Measurements from ENCODE around the gene MYO18B.

MYO18B gene

DNA sequence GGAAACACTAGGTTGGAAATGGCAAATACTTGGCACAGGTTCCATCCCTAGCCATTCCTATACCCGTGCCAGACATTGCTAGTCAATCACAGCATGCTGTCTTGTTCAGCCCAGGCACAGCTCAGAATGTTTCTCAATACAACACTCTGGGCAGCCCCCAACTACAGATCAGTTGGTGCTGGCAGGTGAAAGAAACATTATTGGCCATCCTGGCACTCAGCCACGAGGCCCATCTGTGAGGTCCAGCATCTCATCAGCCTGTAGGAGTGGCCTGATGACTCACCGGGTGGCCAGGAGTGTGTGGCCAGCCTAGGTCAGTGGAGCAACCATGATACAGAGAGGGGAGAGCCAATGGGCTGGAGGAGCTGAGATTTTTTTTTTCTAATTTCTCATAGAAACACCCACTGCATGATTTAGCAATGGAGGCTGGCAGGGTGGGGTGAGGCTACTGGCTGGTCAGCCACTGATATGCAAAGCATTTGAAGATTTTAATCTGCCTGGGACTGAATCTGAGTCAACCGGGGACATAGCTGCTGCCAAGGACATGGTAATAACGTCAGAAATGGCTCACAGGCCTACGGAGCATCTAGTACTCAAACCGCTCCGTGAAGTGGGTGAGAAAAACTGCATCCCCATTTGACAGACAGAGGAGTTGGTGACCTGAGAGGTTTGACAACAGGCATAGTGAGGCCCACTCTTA is 5.4 kb downstream of the MYO18B start:
- in situ Hi-C loops (cut with MboI; ENCODE audit: low sequenced_read_pairs, unreplicated experiment): no loop called here
- no peak for DNase-seq (ENCODE audit: low spot score)
- no peak for TF ChIP-seq CTCF (IDR thresholded peaks at IDR 0.05; ENCODE audit: borderline replicate concordance, control extremely low read depth, extremely low read depth, insufficient read depth, missing control alignments)

DNA sequence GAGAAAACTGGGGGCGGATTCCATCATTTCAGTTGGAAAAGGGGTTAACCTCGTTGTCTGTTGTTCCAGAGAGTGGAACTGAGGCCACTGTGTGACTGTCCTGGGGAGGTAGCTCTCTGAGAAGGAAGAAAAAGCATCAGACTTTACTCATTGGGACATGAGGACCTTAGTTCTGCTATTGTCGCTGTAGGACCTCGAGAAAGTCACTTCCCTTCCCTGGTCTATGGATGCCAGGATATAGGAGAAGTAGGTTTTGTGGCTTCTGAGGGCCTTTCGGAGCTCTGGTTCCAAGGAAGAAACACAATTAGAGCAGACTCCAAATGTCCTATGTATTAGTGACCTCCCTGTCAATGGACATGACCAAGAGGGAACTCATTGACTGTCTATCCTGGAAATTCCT is 6.2 kb downstream of the MYO18B start:
- no peak for DNase-seq (ENCODE audit: low spot score)
- no peak for TF ChIP-seq CTCF (IDR thresholded peaks at IDR 0.05; ENCODE audit: borderline replicate concordance, control extremely low read depth, extremely low read depth, insufficient read depth, missing control alignments)
- in situ Hi-C loops (cut with MboI; ENCODE audit: low sequenced_read_pairs, unreplicated experiment): no loop called here

DNA sequence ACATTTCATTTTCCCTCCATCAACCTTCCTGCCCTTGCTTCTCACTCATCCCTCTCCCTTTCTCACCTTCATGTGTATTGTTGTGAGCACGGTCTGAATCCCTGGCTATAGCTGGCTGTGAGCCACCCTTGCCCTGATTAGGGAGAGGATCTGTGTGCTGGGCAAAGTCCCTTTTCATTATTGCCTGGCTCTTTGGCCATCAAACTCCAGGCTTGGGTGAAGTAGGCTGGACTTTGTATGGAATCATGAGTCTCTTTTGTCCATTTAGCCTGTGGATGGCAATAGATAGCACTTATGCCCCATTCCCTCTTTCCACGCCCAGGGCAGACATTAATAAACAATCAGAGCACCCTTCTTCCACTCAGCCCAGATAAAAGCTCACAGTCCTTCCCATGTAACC is 6.7 kb downstream of the MYO18B start:
- no peak for DNase-seq (ENCODE audit: low spot score)
- TF ChIP-seq CTCF (IDR thresholded peaks at IDR 0.05; ENCODE audit: borderline replicate concordance, control extremely low read depth, extremely low read depth, insufficient read depth, missing control alignments): no peak
- in situ Hi-C loops (cut with MboI; ENCODE audit: low sequenced_read_pairs, unreplicated experiment): no loop called here

GRCh38 chr22:25749420-25750169 is 7.6 kb downstream of the MYO18B start:
- no peak for TF ChIP-seq CTCF (IDR thresholded peaks at IDR 0.05; ENCODE audit: borderline replicate concordance, control extremely low read depth, extremely low read depth, insufficient read depth, missing control alignments)
- peak; percentile 72 for DNase-seq (ENCODE audit: low spot score)
- in situ Hi-C loops (cut with MboI; ENCODE audit: low sequenced_read_pairs, unreplicated experiment): no loop called here

GRCh38 chr22:25750569-25751173 is 8.7 kb downstream of the MYO18B start:
- no peak for TF ChIP-seq CTCF (IDR thresholded peaks at IDR 0.05; ENCODE audit: borderline replicate concordance, control extremely low read depth, extremely low read depth, insufficient read depth, missing control alignments)
- DNase-seq (ENCODE audit: low spot score): no peak
- in situ Hi-C loops (cut with MboI; ENCODE audit: low sequenced_read_pairs, unreplicated experiment): no loop called here

- TF ChIP-seq CTCF (IDR thresholded peaks at IDR 0.05; ENCODE audit: borderline replicate concordance, control extremely low read depth, extremely low read depth, insufficient read depth, missing control alignments): no peak
- in situ Hi-C loops (cut with MboI; ENCODE audit: low sequenced_read_pairs, unreplicated experiment): no loop called here
- DNase-seq (ENCODE audit: low spot score): no peak
These were observed 9.2 kb downstream of the MYO18B start for GRCh38 chr22:25751174-25751581.

Measured in GM13976 (cell line).